GM10847 (cell line): ENCODE measurements around the gene CAMK2D.

Experiments
- POLR2A ChIP-seq: IDR thresholded peaks from 2 replicates; pipeline ENCODE4 v1.6.1; 2011; ENCODE audit not compliant: insufficient read length; ENCODE audit errors: extremely low read depth

Gene CAMK2D

GRCh38 chr4:113499696-113500095 lies 261.8 kb downstream of the CAMK2D start:
- TF ChIP-seq POLR2A: no peak

GRCh38 chr4:113499166-113499565 lies 262.4 kb downstream of the CAMK2D start:
- no peak for TF ChIP-seq POLR2A

- TF ChIP-seq POLR2A: no peak
Measured at GRCh38 chr4:113497154-113497884, 264.2 kb downstream of the CAMK2D start.

GRCh38 chr4:113496698-113497097 lies 264.8 kb downstream of the CAMK2D start:
- no peak for TF ChIP-seq POLR2A

GRCh38 chr4:113495790-113496189 lies 265.7 kb downstream of the CAMK2D start:
- TF ChIP-seq POLR2A: no peak

- TF ChIP-seq POLR2A: no peak
Measured at GRCh38 chr4:113483131-113483530, 278.4 kb downstream of the CAMK2D start.

GRCh38 chr4:113482325-113482724 lies 279.2 kb downstream of the CAMK2D start:
- TF ChIP-seq POLR2A: no peak

- TF ChIP-seq POLR2A: no peak
Measured at GRCh38 chr4:113481820-113482219, 279.7 kb downstream of the CAMK2D start.

GRCh38 chr4:113480109-113480508 lies 281.4 kb downstream of the CAMK2D start:
- TF ChIP-seq POLR2A: no peak

GRCh38 chr4:113478032-113478431 lies 283.5 kb downstream of the CAMK2D start:
- no peak for TF ChIP-seq POLR2A

GRCh38 chr4:113476800-113477199 lies 284.7 kb downstream of the CAMK2D start:
- no peak for TF ChIP-seq POLR2A

- no peak for TF ChIP-seq POLR2A
Measured at GRCh38 chr4:113474017-113474416, 287.5 kb downstream of the CAMK2D start.

- TF ChIP-seq POLR2A: no peak
Measured at GRCh38 chr4:113472864-113473263, 288.7 kb downstream of the CAMK2D start.

- TF ChIP-seq POLR2A: no peak
Measured at GRCh38 chr4:113471146-113471860, 290.2 kb downstream of the CAMK2D start.

GRCh38 chr4:113469926-113470325 lies 291.6 kb downstream of the CAMK2D start:
- no peak for TF ChIP-seq POLR2A

- TF ChIP-seq POLR2A: no peak
Measured at GRCh38 chr4:113469023-113469390, 292.5 kb downstream of the CAMK2D start.
